Activated CD8-positive, alpha-beta memory T cell treated with anti-CD3 and anti-CD28 coated beads, Interleukin-2, amount 50 U/mL, for 48 hours (primary cell): ENCODE results near the gene GRIA3.
"Not testable (repeated sequence)": the region's sequence is repeated elsewhere in the genome, so short reads cannot be mapped to it uniquely, and the experiment has no call there.

Experiments
- DNase-seq: peaks from one replicate; pipeline ENCODE4 v3.0.0-alpha.2; 2020

Gene GRIA3

GRCh38 chrX:123361371-123361770 is 177.3 kb downstream of the GRIA3 start:
- DNase-seq: no peak

- not testable (repeated sequence) for DNase-seq
Measured at GRCh38 chrX:123386196-123386595, 202.1 kb downstream of the GRIA3 start.

GRCh38 chrX:123392921-123393320 is 208.8 kb downstream of the GRIA3 start:
- DNase-seq: no peak

GRCh38 chrX:123399709-123400108 is 215.6 kb downstream of the GRIA3 start:
- DNase-seq: no peak

- DNase-seq: no peak
Measured at GRCh38 chrX:123405231-123405630, 221.2 kb downstream of the GRIA3 start.

GRCh38 chrX:123408821-123409737 is 225.0 kb downstream of the GRIA3 start:
- DNase-seq: no peak

- no peak for DNase-seq
Measured at GRCh38 chrX:123422875-123423274, 238.8 kb downstream of the GRIA3 start.

GRCh38 chrX:123424546-123424945 is 240.5 kb downstream of the GRIA3 start:
- DNase-seq: no peak

- no peak for DNase-seq
Measured at GRCh38 chrX:123425471-123425870, 241.4 kb downstream of the GRIA3 start.

- no peak for DNase-seq
Measured at GRCh38 chrX:123425904-123426303, 241.8 kb downstream of the GRIA3 start.

GRCh38 chrX:123432361-123433150 is 248.5 kb downstream of the GRIA3 start:
- no peak for DNase-seq

- no peak for DNase-seq
Measured at GRCh38 chrX:123436512-123437136, 252.5 kb downstream of the GRIA3 start.

GRCh38 chrX:123439926-123440325 is 255.8 kb downstream of the GRIA3 start:
- DNase-seq: not testable (repeated sequence)

GRCh38 chrX:123442764-123443163 is 258.7 kb downstream of the GRIA3 start:
- DNase-seq: no peak

GRCh38 chrX:123447506-123447905 is 263.4 kb downstream of the GRIA3 start:
- DNase-seq: no peak

- DNase-seq: no peak
Measured at GRCh38 chrX:123449335-123449734, 265.3 kb downstream of the GRIA3 start.

GRCh38 chrX:123450222-123450621 is 266.1 kb downstream of the GRIA3 start:
- DNase-seq: no peak

- DNase-seq: no peak
Measured at GRCh38 chrX:123454712-123455431, 270.8 kb downstream of the GRIA3 start.

GRCh38 chrX:123455693-123456092 is 271.6 kb downstream of the GRIA3 start:
- DNase-seq: no peak

GRCh38 chrX:123464709-123465108 is 280.6 kb downstream of the GRIA3 start:
- DNase-seq: no peak

- DNase-seq: no peak
Measured at GRCh38 chrX:123468481-123468880, 284.4 kb downstream of the GRIA3 start.

- no peak for DNase-seq
Measured at GRCh38 chrX:123475068-123475724, 291.1 kb downstream of the GRIA3 start.
